Measurements from ENCODE around the gene NCK1.

DNA sequence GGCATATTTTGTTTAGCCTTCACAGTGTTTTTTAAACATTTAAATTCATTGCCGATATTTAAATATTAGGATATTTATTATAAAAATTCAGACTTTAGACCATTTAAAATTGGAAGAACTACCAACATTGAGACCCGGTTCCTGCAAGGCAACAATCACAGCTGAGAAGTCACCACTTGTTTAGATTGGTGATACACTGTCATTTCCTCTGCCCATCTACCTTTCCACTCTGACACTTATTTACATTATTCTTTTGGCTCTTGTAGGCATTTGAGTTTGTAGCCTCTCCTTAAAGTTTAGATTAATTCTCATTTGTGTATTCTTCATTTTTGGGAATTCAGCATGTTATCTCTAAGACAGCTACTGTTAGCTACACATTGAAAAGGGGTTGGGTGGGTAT, 85.5 kb downstream of the NCK1 start:
- no peak for TF ChIP-seq HNRNPK (IDR thresholded peaks at IDR 0.05; ENCODE audit: low read depth, low read length, poor library complexity, severe bottlenecking)
- TF ChIP-seq, protein P1, sequence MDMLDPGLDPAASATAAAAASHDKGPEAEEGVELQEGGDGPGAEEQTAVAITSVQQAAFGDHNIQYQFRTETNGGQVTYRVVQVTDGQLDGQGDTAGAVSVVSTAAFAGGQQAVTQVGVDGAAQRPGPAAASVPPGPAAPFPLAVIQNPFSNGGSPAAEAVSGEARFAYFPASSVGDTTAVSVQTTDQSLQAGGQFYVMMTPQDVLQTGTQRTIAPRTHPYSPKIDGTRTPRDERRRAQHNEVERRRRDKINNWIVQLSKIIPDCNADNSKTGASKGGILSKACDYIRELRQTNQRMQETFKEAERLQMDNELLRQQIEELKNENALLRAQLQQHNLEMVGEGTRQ (CRISPR knock-in tag; IDR thresholded peaks at IDR 0.05) = no peak
